ENCODE measurements around the gene CNIH3. TPM values are rescaled to one million over a fixed set of nuclear protein-coding genes. Genes with fewer than 3 reads are reported as not detected.
A peak's percentile ranks its signal among the peaks of the same experiment; 100 is the strongest.

CNIH3 gene
- total and polyA plus RNA-seq, 10 of the 15 experiments (the other 5 are each of a cell fraction or from before 2014, with no cell fraction given) = 0.77 to 5.8 (median 1.8) TPM

DNA sequence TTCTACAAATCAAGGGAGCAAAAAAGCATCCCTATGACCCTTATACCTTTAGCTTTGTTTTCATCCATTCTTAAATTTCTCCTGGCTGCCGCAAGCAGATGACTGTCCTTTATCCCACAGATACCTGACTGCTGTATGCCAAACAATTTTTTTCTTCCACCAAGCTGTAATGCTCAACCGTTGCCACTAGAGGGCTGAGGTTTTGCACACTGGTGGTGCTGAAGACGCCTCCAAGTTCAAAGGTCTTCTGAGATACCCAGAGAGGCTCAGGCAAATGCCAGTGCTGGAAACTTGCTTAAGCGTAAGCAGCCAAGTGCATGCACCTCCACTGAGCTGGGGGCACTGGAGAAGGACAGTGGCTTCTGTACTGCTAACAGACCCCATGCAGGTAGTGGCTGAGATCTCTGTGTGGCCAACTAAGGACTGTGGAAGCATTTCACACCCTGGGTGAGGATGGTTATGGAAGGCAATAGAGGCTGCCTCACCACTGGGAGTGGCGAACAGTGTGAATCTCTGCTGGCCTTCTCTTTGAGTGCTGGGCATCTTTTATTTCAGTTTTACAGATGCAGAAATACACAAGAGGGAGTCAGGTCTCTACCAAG lies 28.5 kb downstream of the CNIH3 start (continued):
- TF ChIP-seq ZSCAN29 (IDR thresholded peaks at IDR 0.05) (no peak), NR2F1 (conservative IDR thresholded peaks at IDR 0.05) (peak; percentile 93), ZNF687 (IDR thresholded peaks at IDR 0.05) (peak; percentile 87), SREBF2 (IDR thresholded peaks at IDR 0.05; ENCODE audit: low read length) (no peak), SMAD1 (IDR thresholded peaks at IDR 0.05; ENCODE audit: low read depth, partially characterized antibody) (no peak), SMARCA5 (IDR thresholded peaks at IDR 0.05) (peak; percentile 43; the same call in 1 of the 2 replicates), MEF2B (IDR thresholded peaks at IDR 0.05; ENCODE audit: partially characterized antibody, poor library complexity, severe bottlenecking) (no peak), STAT3 (IDR thresholded peaks at IDR 0.05; ENCODE audit: low read depth, low read length) (no peak)

GRCh38 chr1:224647449-224647848 lies 31.3 kb downstream of the CNIH3 start:
- H3K9me3 ChIP-seq (replicated peaks; ENCODE audit: control insufficient read depth, insufficient read depth, low read length) = no peaks in the 10 kb centered on the region
- H2AFZ ChIP-seq (ENCODE audit: control insufficient read depth, low read depth, low read length) = no peak overlapping the region
- H3K36me3 ChIP-seq (ENCODE audit: control insufficient read depth in 2 of 2, insufficient read depth in 2 of 2, low read length in 1 of 2) = no peaks in the 10 kb centered on the region
- ChIA-PET SMC1A (ENCODE audit: uncharacterized antibody, unreplicated experiment) (interaction anchor here (0.8 to 13.2 kb wide), 3 partner anchors 89 to 206 kb away, joined by 3 to 147 read pairs (median 7); no protein-coding TSS in a partner anchor), RAD21 (ENCODE audit: unreplicated experiment) (interaction anchor here (2.2 kb wide), 1 partner anchor 206 kb away, joined by 8 read pairs; no protein-coding TSS in a partner anchor), CTCF (interaction anchor here (1.1 to 12.7 kb wide), 3 partner anchors 15 to 275 kb away, joined by 3 to 207 read pairs (median 14); no protein-coding TSS in a partner anchor), POLR2A (no interaction called here)
- no TSS peak for BruUV-seq (replicated peaks)
- H3K4me2 ChIP-seq (ENCODE audit: control insufficient read depth, insufficient read depth) = no peak overlapping the region
- DNase-seq (ENCODE audit: low read depth, low spot score) = no peak
- no peak for FAIRE-seq
- WGBS (ENCODE audit: insufficient coverage, insufficient replicate concordance, low lambda C conversion rate, missing lambda C conversion rate) = 0% methylated on average over 2 of the region's 2 CpGs
- H3K79me2 ChIP-seq (ENCODE audit: control insufficient read depth, insufficient read depth, low read length) = no peaks in the 10 kb centered on the region
- H3K9ac ChIP-seq (ENCODE audit: control insufficient read depth, insufficient read depth, low read length) = no peak overlapping the region
- H4K20me1 ChIP-seq (ENCODE audit: control insufficient read depth, insufficient read depth) = no peaks in the 10 kb centered on the region
- ATAC-seq = no peak
- H3K27me3 ChIP-seq (replicated peaks in 1 of 2; ENCODE audit: control insufficient read depth in 2 of 2, insufficient read depth in 2 of 2, low read length in 1 of 2) = no peaks in the 10 kb centered on the region
- no peak overlapping the region for H3K27ac ChIP-seq (ENCODE audit: control insufficient read depth, insufficient read depth)
- in situ Hi-C loops (cut with MboI) = no loop called here
- no peak overlapping the region for H3K4me3 ChIP-seq
- intact Hi-C loops (cut with micrococcal nuclease; ENCODE audit: unreplicated experiment) = no loop called here
- H3K4me1 ChIP-seq (ENCODE audit: control insufficient read depth, insufficient read depth, low read length) = no peaks in the 10 kb centered on the region
- TF ChIP-seq, protein P1, sequence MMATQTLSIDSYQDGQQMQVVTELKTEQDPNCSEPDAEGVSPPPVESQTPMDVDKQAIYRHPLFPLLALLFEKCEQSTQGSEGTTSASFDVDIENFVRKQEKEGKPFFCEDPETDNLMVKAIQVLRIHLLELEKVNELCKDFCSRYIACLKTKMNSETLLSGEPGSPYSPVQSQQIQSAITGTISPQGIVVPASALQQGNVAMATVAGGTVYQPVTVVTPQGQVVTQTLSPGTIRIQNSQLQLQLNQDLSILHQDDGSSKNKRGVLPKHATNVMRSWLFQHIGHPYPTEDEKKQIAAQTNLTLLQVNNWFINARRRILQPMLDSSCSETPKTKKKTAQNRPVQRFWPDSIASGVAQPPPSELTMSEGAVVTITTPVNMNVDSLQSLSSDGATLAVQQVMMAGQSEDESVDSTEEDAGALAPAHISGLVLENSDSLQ (IDR thresholded peaks at IDR 0.05) = no peak
- TF ChIP-seq, protein P2, sequence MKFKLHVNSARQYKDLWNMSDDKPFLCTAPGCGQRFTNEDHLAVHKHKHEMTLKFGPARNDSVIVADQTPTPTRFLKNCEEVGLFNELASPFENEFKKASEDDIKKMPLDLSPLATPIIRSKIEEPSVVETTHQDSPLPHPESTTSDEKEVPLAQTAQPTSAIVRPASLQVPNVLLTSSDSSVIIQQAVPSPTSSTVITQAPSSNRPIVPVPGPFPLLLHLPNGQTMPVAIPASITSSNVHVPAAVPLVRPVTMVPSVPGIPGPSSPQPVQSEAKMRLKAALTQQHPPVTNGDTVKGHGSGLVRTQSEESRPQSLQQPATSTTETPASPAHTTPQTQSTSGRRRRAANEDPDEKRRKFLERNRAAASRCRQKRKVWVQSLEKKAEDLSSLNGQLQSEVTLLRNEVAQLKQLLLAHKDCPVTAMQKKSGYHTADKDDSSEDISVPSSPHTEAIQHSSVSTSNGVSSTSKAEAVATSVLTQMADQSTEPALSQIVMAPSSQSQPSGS (IDR thresholded peaks at IDR 0.05; ENCODE audit: low read length) = no peak
- no peak for TF ChIP-seq E2F4 (IDR thresholded peaks at IDR 0.05; ENCODE audit: low read depth, low read length)
- no peak for TF ChIP-seq RBBP5 (conservative IDR thresholded peaks at IDR 0.05)

Data from GM12878 (cell line).